HG03457 (cell line): ENCODE measurements around the gene SLC9B1.
"Not testable (repeated sequence)": the region's sequence is repeated elsewhere in the genome, so short reads cannot be mapped to it uniquely, and the experiment has no call there.

Source experiments
- ATAC-seq: cut with Tn5 transposase; IDR thresholded peaks from one replicate; pipeline ENCODE4 v1.9.1; 2021; ENCODE audit warnings: moderate number of reproducible peaks; ENCODE audit not compliant: unreplicated experiment

Gene SLC9B1

DNA sequence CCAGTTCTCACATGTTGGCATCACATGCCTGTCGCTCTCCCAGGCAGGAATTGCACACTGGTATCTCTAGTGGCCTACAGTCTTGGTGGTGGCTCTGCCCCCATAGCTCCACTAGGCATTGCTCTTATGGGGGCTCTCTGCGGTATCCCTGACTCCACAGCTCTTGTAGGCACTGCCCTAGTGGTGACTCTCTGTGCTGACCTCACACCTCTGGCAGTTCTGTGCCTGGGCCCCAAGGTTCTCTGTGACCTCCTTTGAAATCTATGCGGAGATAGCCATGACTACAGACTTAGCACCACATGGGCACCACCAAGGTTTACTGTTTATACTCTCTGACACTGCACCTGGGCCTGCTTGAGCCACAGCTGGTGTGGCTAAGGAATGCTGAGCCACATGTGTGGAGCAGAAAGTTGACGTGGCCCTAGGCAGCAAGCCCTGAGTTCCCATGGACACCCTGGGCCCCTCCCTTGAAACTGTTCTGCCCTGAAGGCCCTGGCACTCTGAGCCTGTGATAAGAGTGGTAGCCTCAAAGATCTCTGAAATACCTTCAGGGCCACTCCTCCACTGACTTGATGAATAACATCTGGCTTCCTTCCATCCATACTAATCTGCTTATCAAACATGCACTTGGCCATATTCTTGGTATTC lies 8.0 kb downstream of the SLC9B1 start:
- no peak for ATAC-seq

DNA sequence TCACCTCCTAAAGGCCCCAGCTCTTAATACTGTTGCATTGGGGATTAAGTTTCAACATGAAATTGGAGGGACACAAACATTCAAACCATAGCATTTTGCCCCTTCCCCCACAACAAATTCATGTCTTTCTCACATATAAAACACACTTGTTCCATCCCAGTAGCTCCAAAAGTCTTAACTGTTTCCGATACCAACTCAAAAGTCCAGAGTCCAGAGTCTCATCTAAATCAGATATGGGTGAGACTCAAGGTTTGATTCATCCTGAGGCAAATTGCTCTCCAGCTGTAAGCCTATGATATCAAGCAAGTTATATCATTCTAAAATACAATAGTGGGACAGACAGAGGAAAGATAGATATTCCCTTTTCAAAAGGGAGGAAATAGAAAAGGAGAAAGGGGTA lies 8.7 kb downstream of the SLC9B1 start:
- no peak for ATAC-seq

DNA sequence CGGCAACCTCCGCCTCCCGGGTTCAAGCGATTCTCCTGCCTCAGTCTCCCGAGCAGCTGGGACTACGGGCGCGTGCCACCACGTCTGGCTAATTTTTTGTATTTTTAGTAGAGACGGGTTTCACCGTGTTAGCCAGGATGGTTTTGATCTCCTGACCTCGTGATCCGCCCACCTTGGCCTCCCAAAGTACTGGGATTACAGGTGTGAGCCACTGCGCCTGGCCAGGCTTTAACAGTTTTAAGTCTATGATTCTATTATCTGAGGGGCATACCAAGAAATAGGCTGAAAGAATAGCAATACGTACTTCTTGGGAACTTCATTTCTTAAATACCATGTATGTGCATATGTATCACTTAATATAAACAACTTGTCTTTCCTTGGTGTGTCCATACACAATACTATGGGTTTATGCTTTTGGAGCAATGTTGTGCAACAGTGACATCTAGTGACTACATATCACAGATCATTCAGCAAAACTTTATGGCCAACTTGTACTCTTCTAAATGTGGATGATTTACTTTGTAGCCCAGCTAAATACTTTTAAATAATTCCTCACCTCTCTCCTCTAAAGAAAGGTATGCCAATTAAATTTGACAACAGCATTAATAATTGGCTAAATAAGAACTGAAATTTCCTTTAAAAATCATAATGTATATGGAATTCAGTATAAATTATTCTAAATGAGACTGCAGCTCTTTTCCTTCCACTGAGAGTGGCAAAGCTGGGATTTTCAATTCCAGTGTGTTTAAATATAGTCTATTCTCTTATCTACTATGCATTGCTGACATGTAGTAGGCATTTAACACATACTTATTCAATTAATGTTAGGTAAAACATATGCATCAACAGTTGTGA lies 10.4 kb downstream of the SLC9B1 start:
- ATAC-seq, result no peak

GRCh38 chr4:103002551-103002950 lies 17.0 kb downstream of the SLC9B1 start:
- no peak for ATAC-seq

DNA sequence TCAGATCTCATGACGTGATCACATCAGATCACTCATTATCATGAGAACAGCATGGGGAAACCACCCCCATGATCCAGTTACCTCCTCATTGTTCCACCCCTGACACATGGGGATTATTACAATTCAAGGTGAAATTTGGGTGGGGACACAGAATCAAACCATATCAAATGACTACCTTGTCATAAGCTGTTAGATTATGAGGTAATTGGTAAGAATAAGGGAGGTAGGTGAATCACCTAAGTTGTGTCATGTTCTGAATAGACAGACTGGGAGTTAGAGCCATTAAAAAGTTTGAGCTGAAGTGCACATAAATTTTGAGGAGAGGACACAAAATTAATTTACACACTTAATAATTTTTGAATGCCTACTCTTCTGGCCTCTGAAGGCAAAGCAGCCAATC lies 24.7 kb downstream of the SLC9B1 start:
- ATAC-seq, result no peak

- ATAC-seq, result not testable (repeated sequence)
These were observed 25.5 kb downstream of the SLC9B1 start for GRCh38 chr4:102993985-102994384.

DNA sequence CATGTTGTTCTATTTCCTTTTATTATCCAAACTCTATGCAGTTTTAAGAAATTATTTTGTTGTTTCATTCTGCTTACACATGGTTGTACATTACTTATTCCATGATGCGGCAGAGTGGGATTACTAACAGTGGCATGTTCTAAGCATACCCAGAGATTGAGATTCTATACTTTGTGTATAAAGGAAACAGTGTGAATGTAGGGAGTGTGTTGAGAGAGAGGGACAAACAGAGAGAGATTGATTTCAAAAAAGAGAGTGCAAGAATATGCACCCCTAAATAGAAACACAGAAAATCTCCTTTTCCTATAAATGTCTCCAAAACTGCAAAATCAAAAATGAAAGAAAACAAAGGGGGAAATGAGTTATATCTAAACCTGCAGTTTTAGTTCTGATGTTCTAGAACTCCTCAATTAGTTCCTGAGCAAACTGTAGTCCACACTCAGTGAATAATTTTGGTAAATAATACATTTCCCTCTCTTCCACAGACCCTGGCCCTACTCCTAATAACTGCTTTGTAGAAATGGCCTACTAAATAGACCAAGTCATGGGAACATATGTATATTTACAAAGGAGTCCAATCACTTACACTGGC lies 31.0 kb downstream of the SLC9B1 start:
- ATAC-seq, result no peak

DNA sequence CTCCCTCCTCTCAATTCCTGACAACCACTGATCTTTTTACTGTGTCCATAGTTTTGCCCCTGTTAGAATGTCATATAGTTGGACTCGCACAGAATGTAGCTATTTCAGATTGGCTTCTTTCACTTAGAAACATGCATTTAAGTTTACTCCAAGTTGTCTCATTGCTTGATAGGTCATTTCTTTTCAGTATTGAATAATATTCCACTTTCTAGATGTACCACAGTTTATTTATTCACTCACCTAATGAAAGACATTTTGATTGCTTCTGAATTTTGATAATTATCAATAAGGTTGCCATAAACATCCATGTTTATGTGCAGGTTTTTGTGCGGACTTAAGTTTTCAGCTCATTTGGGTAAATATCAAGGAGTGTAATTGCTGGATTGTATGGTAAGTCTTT lies 38.5 kb downstream of the SLC9B1 start:
- ATAC-seq, result no peak

- not testable (repeated sequence) for ATAC-seq
These were observed 57.7 kb downstream of the SLC9B1 start for GRCh38 chr4:102961813-102962212.

- ATAC-seq, result no peak
These were observed 60.0 kb downstream of the SLC9B1 start for GRCh38 chr4:102959496-102959895.

- no peak for ATAC-seq
These were observed 74.4 kb downstream of the SLC9B1 start for GRCh38 chr4:102945066-102945465.

- ATAC-seq, result not testable (repeated sequence)
These were observed 81.4 kb downstream of the SLC9B1 start for GRCh38 chr4:102938063-102938462.

- no peak for ATAC-seq
These were observed 83.8 kb downstream of the SLC9B1 start for GRCh38 chr4:102935716-102936115.

- ATAC-seq, result not testable (repeated sequence)
These were observed 99.8 kb downstream of the SLC9B1 start for GRCh38 chr4:102919697-102920096.

DNA sequence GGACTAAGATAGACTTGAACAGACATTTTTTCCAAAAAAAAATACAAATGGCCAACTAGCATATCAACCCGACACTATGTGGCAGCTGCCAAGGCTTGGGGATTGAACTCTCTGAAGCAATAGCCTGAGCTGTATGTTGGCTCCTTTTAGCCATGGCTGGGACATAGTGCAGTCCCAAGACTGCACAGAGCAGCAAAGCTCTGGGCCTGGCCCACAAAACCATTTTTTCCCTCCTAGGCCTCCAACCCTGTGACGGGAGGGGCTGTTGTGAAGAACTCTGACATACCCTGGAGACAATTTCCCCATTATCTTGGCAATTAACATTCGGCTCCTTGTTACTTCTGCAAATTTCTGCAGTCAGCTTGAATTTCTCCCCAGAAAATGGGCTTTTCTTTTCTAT lies 100.6 kb downstream of the SLC9B1 start:
- ATAC-seq, result no peak

- ATAC-seq, result no peak
These were observed 117.7 kb downstream of the SLC9B1 start for GRCh38 chr4:102901804-102902203.

GRCh38 chr4:102897610-102898009 lies 121.9 kb downstream of the SLC9B1 start:
- ATAC-seq, result not testable (repeated sequence)

DNA sequence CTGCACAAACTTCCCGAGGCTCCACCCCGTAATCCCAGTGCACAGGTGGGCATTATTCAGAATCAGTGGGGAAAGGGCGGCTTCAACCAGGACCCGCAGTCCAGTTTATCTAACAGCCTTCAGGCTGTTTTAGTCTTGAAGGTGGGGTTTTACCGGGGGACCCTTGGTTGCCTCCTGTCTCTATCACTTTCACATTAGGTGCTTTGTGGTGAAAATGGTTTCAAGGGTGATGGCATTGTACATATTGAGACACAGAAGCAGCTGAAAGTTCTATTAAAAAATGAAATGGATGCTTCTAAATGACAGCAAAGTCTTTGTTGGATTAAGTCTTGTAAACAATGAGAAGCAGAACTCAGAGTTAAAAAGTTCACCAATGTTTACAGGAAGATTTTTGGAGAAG lies 123.0 kb downstream of the SLC9B1 start:
- ATAC-seq, result not testable (repeated sequence)

DNA sequence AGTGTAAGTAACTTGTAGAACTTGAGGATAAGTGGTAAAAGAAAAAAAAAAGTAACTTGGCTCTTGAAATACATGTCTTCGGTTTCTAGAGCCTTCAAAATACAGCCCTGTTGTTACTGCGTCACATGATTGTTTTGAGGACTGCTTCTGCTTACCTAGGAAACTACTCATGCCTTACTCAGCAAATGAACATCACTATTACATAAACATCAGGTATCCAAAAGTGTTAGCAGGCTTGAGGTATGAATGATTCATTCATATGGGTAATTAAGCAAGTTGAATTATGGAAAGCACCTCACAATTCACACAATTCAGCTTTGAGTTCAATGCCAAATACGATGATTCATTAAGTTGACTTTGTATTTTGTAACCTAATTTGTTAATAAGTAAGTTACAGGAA lies 129.6 kb downstream of the SLC9B1 start:
- not testable (repeated sequence) for ATAC-seq

DNA sequence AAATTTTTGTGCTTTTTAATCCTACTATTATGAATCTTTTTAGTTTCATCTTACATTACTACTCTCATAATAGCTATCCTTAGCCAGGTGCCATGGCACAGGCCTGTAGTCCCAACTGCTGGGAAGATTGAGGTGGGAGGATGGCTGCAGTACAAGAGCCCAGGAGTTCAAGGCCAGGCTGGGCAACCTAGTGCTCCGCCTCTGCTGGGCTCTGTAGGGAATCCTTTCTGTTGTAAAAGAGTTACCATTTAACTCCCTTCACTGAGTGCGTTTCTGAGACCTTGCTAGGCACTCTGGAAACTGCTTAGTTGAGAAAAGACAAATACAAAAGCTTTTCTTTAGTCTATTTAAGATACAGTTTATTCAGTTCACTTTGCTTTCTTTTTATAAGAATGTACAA lies 130.9 kb downstream of the SLC9B1 start:
- not testable (repeated sequence) for ATAC-seq

DNA sequence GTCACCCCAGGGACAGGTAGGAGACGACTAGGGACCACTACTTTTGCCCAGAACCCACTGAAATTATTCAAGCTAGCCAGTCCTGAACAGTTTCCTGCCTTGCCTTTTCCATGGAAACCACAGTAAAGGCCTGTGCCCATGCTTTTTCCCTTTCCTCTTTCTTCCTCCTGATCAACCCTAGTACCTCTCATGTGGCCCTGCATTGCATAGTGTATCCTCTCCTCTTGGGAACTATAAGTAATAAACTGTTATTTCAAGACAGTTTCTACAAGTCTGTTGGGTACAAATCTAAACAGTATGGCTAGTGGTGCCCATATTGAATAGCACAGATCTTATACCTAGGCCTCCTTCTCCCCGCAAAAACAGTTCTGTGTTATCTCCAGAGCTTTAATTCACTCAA lies 136.2 kb downstream of the SLC9B1 start:
- no peak for ATAC-seq

DNA sequence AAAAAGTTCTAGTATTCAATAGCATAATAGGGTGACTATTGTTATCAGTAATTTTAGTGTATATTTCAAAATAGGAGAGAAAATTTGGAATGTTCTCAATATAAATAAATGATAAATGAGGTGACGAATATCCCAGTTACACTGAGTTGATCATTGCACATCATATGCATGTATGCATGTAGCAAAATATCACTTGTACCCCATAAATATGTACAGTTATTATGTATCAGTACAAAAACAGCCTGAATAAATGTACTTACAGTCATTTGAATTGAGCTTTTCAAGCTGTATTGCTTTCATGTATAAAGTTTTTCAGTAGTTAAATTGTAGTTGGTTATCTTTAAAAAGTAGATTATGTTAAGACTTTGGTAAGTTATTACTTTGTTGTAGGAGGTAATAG lies 138.2 kb downstream of the SLC9B1 start:
- no peak for ATAC-seq
